Measurements from ENCODE around the gene CHAF1A.

Gene CHAF1A

DNA sequence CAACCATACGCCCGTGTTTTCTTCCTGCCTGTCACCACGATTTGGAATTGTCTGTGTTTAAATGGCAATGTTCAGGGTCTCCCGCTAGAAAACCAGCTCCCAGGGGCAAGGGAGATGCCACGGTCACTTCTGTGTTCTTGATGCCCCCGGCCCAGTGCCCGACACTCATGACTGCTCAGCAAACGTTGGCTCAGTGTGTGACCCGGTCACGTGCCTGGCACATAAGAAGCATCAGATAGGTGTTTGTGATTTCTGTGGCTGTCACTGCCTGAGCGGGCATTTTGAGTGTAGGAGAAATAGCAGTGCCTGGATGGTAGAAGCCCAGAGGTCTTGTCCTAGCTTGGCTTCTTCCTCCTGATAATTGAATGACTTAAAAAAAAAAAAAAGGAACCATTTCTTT is 85.1 kb downstream of the CHAF1A start:
- no peaks in the 10 kb centered on the region for H4K20me1 ChIP-seq (ENCODE audit: low read depth, low read length)
- TF ChIP-seq EZH2phosphoT487 (conservative IDR thresholded peaks at IDR 0.05; ENCODE audit: low read length): no peak
- TF ChIP-seq, protein P1, sequence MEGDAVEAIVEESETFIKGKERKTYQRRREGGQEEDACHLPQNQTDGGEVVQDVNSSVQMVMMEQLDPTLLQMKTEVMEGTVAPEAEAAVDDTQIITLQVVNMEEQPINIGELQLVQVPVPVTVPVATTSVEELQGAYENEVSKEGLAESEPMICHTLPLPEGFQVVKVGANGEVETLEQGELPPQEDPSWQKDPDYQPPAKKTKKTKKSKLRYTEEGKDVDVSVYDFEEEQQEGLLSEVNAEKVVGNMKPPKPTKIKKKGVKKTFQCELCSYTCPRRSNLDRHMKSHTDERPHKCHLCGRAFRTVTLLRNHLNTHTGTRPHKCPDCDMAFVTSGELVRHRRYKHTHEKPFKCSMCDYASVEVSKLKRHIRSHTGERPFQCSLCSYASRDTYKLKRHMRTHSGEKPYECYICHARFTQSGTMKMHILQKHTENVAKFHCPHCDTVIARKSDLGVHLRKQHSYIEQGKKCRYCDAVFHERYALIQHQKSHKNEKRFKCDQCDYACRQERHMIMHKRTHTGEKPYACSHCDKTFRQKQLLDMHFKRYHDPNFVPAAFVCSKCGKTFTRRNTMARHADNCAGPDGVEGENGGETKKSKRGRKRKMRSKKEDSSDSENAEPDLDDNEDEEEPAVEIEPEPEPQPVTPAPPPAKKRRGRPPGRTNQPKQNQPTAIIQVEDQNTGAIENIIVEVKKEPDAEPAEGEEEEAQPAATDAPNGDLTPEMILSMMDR (IDR thresholded peaks at IDR 0.05; ENCODE audit: insufficient read depth, low read length, poor library complexity, severe bottlenecking): no peak
- no peaks in the 10 kb centered on the region for H3F3A ChIP-seq (ENCODE audit: insufficient read depth)
- no peaks in the 10 kb centered on the region for H3K9me3 ChIP-seq (ENCODE audit: insufficient read depth, low read length)
- no peaks in the 10 kb centered on the region for H3K79me2 ChIP-seq (ENCODE audit: insufficient read depth, low read length)
- H3K9me2 ChIP-seq (replicated peaks; ENCODE audit: insufficient read depth, low read length): no peaks in the 10 kb centered on the region
- H3K4me2 ChIP-seq (ENCODE audit: low read depth, low read length, poor library complexity, severe bottlenecking): no peak overlapping the region
- H3K9ac ChIP-seq (ENCODE audit: low read length): no peak overlapping the region
- H3K36me3 ChIP-seq (ENCODE audit: low read length): no peaks in the 10 kb centered on the region
- no peak overlapping the region for H3K4me3 ChIP-seq (ENCODE audit: insufficient read depth, low read length, poor library complexity, severe bottlenecking)
- no peak overlapping the region for H2AFZ ChIP-seq (ENCODE audit: low read depth, low read length, severe bottlenecking)
- H3K27me3 ChIP-seq (ENCODE audit: low read length): no peaks in the 10 kb centered on the region
- H3K27ac ChIP-seq (ENCODE audit: low read depth, low read length): no peak overlapping the region

DNA sequence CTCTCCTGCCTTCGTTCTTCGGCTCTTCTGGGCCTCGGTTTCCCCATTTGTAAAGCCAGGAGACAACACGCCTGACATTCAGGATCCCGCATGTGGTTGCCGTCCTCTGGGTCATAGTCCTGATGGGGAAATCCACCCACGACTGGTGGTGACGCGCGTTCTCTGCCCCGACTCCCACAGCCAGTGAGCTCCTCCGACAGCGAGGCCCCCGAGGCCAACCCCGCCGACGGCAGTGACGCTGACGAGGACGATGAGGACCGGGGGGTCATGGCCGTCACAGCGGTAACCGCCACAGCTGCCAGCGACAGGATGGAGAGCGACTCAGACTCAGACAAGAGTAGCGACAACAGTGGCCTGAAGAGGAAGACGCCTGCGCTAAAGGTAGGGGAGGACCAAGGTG is 86.1 kb downstream of the CHAF1A start:
- no peaks in the 10 kb centered on the region for H3F3A ChIP-seq (ENCODE audit: insufficient read depth)
- no peak for TF ChIP-seq EZH2phosphoT487 (conservative IDR thresholded peaks at IDR 0.05; ENCODE audit: low read length)
- H4K20me1 ChIP-seq (ENCODE audit: low read depth, low read length): no peaks in the 10 kb centered on the region
- no peaks in the 10 kb centered on the region for H3K9me2 ChIP-seq (replicated peaks; ENCODE audit: insufficient read depth, low read length)
- H3K9ac ChIP-seq (ENCODE audit: low read length): no peak overlapping the region
- no peaks in the 10 kb centered on the region for H3K9me3 ChIP-seq (ENCODE audit: insufficient read depth, low read length)
- H3K4me2 ChIP-seq (ENCODE audit: low read depth, low read length, poor library complexity, severe bottlenecking): no peak overlapping the region
- H3K27ac ChIP-seq (ENCODE audit: low read depth, low read length): no peak overlapping the region
- H3K27me3 ChIP-seq (ENCODE audit: low read length): no peaks in the 10 kb centered on the region
- H3K4me3 ChIP-seq (ENCODE audit: insufficient read depth, low read length, poor library complexity, severe bottlenecking): no peak overlapping the region
- H3K79me2 ChIP-seq (ENCODE audit: insufficient read depth, low read length): no peaks in the 10 kb centered on the region
- no peaks in the 10 kb centered on the region for H3K36me3 ChIP-seq (ENCODE audit: low read length)
- H2AFZ ChIP-seq (ENCODE audit: low read depth, low read length, severe bottlenecking): no peak overlapping the region

DNA sequence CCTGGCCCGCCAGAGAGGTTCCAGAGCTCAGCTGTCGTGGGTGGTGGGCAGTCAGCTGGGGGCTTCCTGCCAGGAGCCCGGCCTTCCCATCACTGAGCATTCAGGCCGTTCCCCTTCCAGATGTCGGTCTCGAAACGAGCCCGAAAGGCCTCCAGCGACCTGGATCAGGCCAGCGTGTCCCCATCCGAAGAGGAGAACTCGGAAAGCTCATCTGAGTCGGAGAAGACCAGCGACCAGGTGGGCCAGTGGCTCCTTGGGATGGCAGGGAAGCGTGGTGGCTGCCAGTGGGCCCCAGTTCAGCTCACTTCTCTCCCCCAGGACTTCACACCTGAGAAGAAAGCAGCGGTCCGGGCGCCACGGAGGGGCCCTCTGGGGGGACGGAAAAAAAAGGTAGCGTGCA is 89.0 kb downstream of the CHAF1A start:
- no peaks in the 10 kb centered on the region for H3F3A ChIP-seq (ENCODE audit: insufficient read depth)
- H3K27ac ChIP-seq (ENCODE audit: low read depth, low read length): no peak overlapping the region
- no peaks in the 10 kb centered on the region for H3K9me3 ChIP-seq (ENCODE audit: insufficient read depth, low read length)
- no peak overlapping the region for H3K4me2 ChIP-seq (ENCODE audit: low read depth, low read length, poor library complexity, severe bottlenecking)
- no peak overlapping the region for H2AFZ ChIP-seq (ENCODE audit: low read depth, low read length, severe bottlenecking)
- no peaks in the 10 kb centered on the region for H3K36me3 ChIP-seq (ENCODE audit: low read length)
- no peak overlapping the region for H3K9ac ChIP-seq (ENCODE audit: low read length)
- H4K20me1 ChIP-seq (ENCODE audit: low read depth, low read length): no peaks in the 10 kb centered on the region
- TF ChIP-seq, protein P1 (IDR thresholded peaks at IDR 0.05; ENCODE audit: insufficient read depth, low read length, poor library complexity, severe bottlenecking): no peak
- no peak for TF ChIP-seq EZH2phosphoT487 (conservative IDR thresholded peaks at IDR 0.05; ENCODE audit: low read length)
- no peaks in the 10 kb centered on the region for H3K27me3 ChIP-seq (ENCODE audit: low read length)
- H3K79me2 ChIP-seq (ENCODE audit: insufficient read depth, low read length): no peaks in the 10 kb centered on the region
- no peaks in the 10 kb centered on the region for H3K9me2 ChIP-seq (replicated peaks; ENCODE audit: insufficient read depth, low read length)
- no peak overlapping the region for H3K4me3 ChIP-seq (ENCODE audit: insufficient read depth, low read length, poor library complexity, severe bottlenecking)

DNA sequence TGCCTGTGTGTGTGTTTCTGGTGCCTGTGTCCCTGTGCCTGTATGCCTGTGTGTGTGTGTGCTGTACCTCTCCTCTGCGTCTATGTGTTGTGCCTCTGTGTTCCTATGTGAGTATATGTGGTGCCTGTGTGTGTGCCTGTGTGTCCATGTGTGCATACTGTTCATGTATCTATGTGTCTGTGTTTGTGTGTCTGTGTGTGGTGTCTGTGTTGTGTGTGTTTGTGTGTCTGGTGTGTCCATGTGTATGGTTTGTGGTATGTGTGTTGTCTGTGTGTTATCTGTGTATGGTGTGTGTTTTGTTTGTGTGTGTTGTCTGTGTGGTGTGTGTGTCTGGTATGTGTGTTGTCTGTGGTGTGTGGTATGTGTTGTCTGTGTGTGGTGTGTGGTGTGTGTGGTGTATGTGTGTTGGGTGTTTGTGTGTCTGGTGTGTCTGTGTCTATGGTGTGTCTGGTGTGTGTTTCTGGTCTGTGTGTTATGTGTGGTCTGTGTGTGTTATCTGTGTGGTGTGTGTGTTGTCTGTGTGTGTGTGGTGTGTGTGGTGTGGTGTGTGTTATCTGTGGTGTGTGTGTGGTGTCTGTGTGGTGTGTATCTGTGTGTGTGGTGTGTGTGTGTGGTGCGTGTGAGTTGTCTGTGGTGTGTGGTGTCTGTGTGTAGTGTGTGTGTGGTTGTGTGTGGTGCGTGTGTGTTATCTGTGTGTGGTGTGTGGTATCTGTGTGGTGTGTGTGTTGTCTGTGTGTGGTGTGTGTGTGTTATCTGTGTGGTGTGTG is 90.1 kb downstream of the CHAF1A start:
- no peak overlapping the region for H3K27ac ChIP-seq (ENCODE audit: low read depth, low read length)
- H3K9me3 ChIP-seq (ENCODE audit: insufficient read depth, low read length): no peaks in the 10 kb centered on the region
- H2AFZ ChIP-seq (ENCODE audit: low read depth, low read length, severe bottlenecking): no peak overlapping the region
- no peaks in the 10 kb centered on the region for H3K36me3 ChIP-seq (ENCODE audit: low read length)
- H3K9me2 ChIP-seq (replicated peaks; ENCODE audit: insufficient read depth, low read length): no peaks in the 10 kb centered on the region
- no peak overlapping the region for H3K4me2 ChIP-seq (ENCODE audit: low read depth, low read length, poor library complexity, severe bottlenecking)
- TF ChIP-seq, protein P1 (IDR thresholded peaks at IDR 0.05; ENCODE audit: insufficient read depth, low read length, poor library complexity, severe bottlenecking): no peak
- TF ChIP-seq EZH2phosphoT487 (conservative IDR thresholded peaks at IDR 0.05; ENCODE audit: low read length): no peak
- no peaks in the 10 kb centered on the region for H3K27me3 ChIP-seq (ENCODE audit: low read length)
- no peaks in the 10 kb centered on the region for H3F3A ChIP-seq (ENCODE audit: insufficient read depth)
- no peak overlapping the region for H3K9ac ChIP-seq (ENCODE audit: low read length)
- H3K79me2 ChIP-seq (ENCODE audit: insufficient read depth, low read length): no peaks in the 10 kb centered on the region
- H3K4me3 ChIP-seq (ENCODE audit: insufficient read depth, low read length, poor library complexity, severe bottlenecking): no peak overlapping the region
- no peaks in the 10 kb centered on the region for H4K20me1 ChIP-seq (ENCODE audit: low read depth, low read length)
